Fibroblast of skin of left quadriceps (primary cell): ENCODE measurements around the gene TEN1.
"Not testable (repeated sequence)": the region's sequence is repeated elsewhere in the genome, so short reads cannot be mapped to it uniquely, and the experiment has no call there.

Experiments used
- DNase-seq, 2 experiments: peaks; one replicate each; pipeline ENCODE4 v3.0.0-alpha.2; 2013; ENCODE audit warnings: low read depth in 2 of 2

TEN1 gene

GRCh38 chr17:75978938-75979704 lies at the start of gene TEN1, which contains the start of gene ACOX1:
Gene TEN1, plus strand, starts transcription at chr17:75979240. Its CDS starts 6,953 bp downstream, at chr17:75986193.
Gene ACOX1, minus strand, starts transcription at chr17:75979166. Its CDS starts 93 bp downstream, at chr17:75979073.
- peak; percentile 90 to 92 for DNase-seq

GRCh38 chr17:75931062-75931461 lies 48.0 kb upstream of the TEN1 start:
- DNase-seq: no peak

GRCh38 chr17:75932852-75933251 lies 46.2 kb upstream of the TEN1 start:
- DNase-seq: no peak

GRCh38 chr17:75933808-75934207 lies 45.2 kb upstream of the TEN1 start:
- DNase-seq: peak; percentile 42 to 49

- DNase-seq: no peak
These were observed 41.4 kb upstream of the TEN1 start for GRCh38 chr17:75937652-75938051.

GRCh38 chr17:75940727-75941441 lies 38.2 kb upstream of the TEN1 start, which contains the start of gene FBF1:
Gene FBF1, minus strand, starts transcription at chr17:75941042. Its CDS starts 2,893 bp downstream, at chr17:75938149.
- DNase-seq: peak; percentile 76 to 77

- no peak for DNase-seq
These were observed 37.6 kb upstream of the TEN1 start for GRCh38 chr17:75941442-75941819.

GRCh38 chr17:75942473-75942872 lies 36.6 kb upstream of the TEN1 start:
- no peak for DNase-seq

GRCh38 chr17:75943491-75943890 lies 35.5 kb upstream of the TEN1 start:
- DNase-seq: no peak

- DNase-seq: no peak
These were observed 33.8 kb upstream of the TEN1 start for GRCh38 chr17:75945211-75945610.

- DNase-seq: no peak
These were observed 28.6 kb upstream of the TEN1 start for GRCh38 chr17:75950421-75950820.

GRCh38 chr17:75950855-75951554 lies 28.0 kb upstream of the TEN1 start:
- no peak for DNase-seq

GRCh38 chr17:75959051-75959838 lies 19.8 kb upstream of the TEN1 start:
- no peak for DNase-seq

GRCh38 chr17:75959839-75960511 lies 19.1 kb upstream of the TEN1 start:
- no peak for DNase-seq

- no peak for DNase-seq
These were observed 13.6 kb upstream of the TEN1 start for GRCh38 chr17:75965468-75965867.

GRCh38 chr17:75969044-75969443 lies 10.0 kb upstream of the TEN1 start:
- not testable (repeated sequence) for DNase-seq

- peak in 1 of 2 experiments; percentile 8 for DNase-seq
These were observed 9.0 kb upstream of the TEN1 start for GRCh38 chr17:75970011-75970523.

- no peak for DNase-seq
These were observed 8.4 kb upstream of the TEN1 start for GRCh38 chr17:75970626-75971025.

GRCh38 chr17:75975187-75975586 lies 3.9 kb upstream of the TEN1 start:
- not testable (repeated sequence) for DNase-seq

- no peak for DNase-seq
These were observed 3.3 kb upstream of the TEN1 start for GRCh38 chr17:75975757-75976174.
